ENCODE measurements around the gene NOC2L.

NOC2L gene

GRCh38 chr1:915295-916172, 43.5 kb downstream of the NOC2L start:
- DNase-seq (ENCODE audit: low read depth), result no peak
- H3K4me3 ChIP-seq (ENCODE audit: low read depth, low read length), result no peak overlapping the region
- TF ChIP-seq, protein P1, sequence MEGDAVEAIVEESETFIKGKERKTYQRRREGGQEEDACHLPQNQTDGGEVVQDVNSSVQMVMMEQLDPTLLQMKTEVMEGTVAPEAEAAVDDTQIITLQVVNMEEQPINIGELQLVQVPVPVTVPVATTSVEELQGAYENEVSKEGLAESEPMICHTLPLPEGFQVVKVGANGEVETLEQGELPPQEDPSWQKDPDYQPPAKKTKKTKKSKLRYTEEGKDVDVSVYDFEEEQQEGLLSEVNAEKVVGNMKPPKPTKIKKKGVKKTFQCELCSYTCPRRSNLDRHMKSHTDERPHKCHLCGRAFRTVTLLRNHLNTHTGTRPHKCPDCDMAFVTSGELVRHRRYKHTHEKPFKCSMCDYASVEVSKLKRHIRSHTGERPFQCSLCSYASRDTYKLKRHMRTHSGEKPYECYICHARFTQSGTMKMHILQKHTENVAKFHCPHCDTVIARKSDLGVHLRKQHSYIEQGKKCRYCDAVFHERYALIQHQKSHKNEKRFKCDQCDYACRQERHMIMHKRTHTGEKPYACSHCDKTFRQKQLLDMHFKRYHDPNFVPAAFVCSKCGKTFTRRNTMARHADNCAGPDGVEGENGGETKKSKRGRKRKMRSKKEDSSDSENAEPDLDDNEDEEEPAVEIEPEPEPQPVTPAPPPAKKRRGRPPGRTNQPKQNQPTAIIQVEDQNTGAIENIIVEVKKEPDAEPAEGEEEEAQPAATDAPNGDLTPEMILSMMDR (IDR thresholded peaks at IDR 0.05; ENCODE audit: low read depth, low read length, missing control alignments), result no peak

DNA sequence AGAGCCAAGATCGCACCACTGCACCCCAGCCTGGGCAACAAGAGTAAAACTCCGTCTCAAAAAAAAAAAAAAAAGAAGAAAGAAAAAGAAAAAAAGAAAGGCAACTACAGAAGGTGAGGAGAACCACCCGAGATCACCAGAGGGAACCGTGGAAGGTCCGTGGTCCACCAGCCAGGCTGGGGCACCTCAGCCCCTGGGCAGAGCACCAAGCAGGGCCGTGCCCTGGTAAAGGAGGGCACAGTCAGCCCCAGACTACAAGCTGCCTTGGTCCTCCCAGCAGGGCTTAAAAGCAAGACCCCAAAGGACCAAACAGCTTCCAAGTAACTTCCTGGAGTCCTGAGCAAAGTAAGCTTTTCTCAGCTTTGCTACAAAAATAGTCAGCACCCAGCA, 44.2 kb downstream of the NOC2L start:
- no peak overlapping the region for H3K4me3 ChIP-seq (ENCODE audit: low read depth, low read length)
- TF ChIP-seq, protein P1 (IDR thresholded peaks at IDR 0.05; ENCODE audit: low read depth, low read length, missing control alignments), result no peak
- no peak for DNase-seq (ENCODE audit: low read depth)

GRCh38 chr1:914131-914890, 44.7 kb downstream of the NOC2L start:
- H3K4me3 ChIP-seq (ENCODE audit: low read depth, low read length), result no peak overlapping the region
- DNase-seq (ENCODE audit: low read depth), result no peak
- TF ChIP-seq, protein P1 (IDR thresholded peaks at IDR 0.05; ENCODE audit: low read depth, low read length, missing control alignments), result no peak

GRCh38 chr1:913491-914130, 45.4 kb downstream of the NOC2L start:
- TF ChIP-seq, protein P1 (IDR thresholded peaks at IDR 0.05; ENCODE audit: low read depth, low read length, missing control alignments), result no peak
- no peak overlapping the region for H3K4me3 ChIP-seq (ENCODE audit: low read depth, low read length)
- DNase-seq (ENCODE audit: low read depth), result no peak

- no peak overlapping the region for H3K4me3 ChIP-seq (ENCODE audit: low read depth, low read length)
- no peak for DNase-seq (ENCODE audit: low read depth)
- TF ChIP-seq, protein P1 (IDR thresholded peaks at IDR 0.05; ENCODE audit: low read depth, low read length, missing control alignments), result peak; percentile 26
Observed at GRCh38 chr1:912740-913301, 46.2 kb downstream of the NOC2L start.

DNA sequence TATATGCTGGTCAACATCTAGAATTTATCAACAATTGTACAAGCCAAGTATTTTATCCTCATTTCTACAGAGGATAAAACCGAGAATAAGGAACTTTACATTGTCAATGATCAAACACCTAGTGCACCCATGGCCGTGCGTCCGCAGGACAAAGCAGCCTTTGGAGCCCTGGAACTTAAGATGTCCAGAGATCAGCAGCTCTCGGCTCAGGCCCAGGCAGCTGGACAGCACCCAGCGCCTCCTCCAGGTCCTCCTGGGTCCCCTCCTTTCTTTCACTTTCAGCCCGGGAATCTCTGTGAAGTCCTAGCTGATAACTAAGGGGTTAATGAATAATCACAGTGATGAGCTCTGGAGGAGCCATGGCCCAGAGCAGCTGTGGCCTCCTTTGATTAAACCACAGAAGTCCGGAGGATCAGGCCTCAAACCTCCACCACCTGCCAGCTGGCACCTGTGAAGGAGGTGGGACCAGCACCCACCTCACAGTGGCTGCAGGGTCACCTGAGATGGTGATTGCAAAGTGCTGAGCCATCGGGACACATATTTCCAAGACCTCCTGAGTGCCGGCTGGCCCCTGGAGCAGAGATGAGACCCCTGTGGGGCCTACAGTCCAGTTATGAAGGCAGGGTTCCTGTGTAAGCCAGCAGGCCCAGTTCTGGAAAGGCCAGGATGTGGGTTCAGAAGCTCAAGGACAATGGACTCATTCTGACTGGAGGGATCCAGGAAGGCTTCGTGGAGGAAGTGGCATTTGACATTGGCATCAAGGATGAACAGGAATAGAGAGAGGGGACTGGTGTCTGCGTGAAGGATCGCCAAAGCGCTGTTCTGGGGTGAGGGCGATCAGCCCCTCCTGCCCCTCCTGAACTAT, 46.9 kb downstream of the NOC2L start:
- TF ChIP-seq, protein P1 (IDR thresholded peaks at IDR 0.05; ENCODE audit: low read depth, low read length, missing control alignments), result no peak
- DNase-seq (ENCODE audit: low read depth), result no peak

More for the DNA sequence above, 46.9 kb downstream of the NOC2L start:
- no peak overlapping the region for H3K4me3 ChIP-seq (ENCODE audit: low read depth, low read length)
